Right atrium auricular region (tissue), 2 donors: Measurements from ENCODE around the gene KCNH2. TPM values are rescaled to one million over a fixed set of nuclear protein-coding genes. Genes with fewer than 3 reads are reported as not detected.

Experiments
- DNase-seq: peaks from one replicate; pipeline ENCODE4 v3.0.0-alpha.2; 2019; ENCODE audit warnings: low spot score
- H3K27ac ChIP-seq, 2 donors: fragments of 200-600 bp; sonication (generic); 1 replicate in 1 of 2; 2 replicates in 1 of 2; pipeline ENCODE4 v1.5.1; 2016 to 2019
- H3K27me3 ChIP-seq, 2 donors: fragments of 200-600 bp; sonication (generic); one replicate each; pipeline versions ENCODE4 v1.5.1 to v1.6.0; 2017 to 2019
- H3K36me3 ChIP-seq: fragments of 200-600 bp; sonication (generic); one replicate; pipeline ENCODE4 v1.5.1; 2016
- H3K4me1 ChIP-seq, 2 donors: fragments of 200-600 bp; sonication (generic); one replicate each; pipeline versions ENCODE4 v1.5.1 to v1.6.0; 2017 to 2019
- H3K4me3 ChIP-seq, 2 donors: fragments of 200-600 bp; sonication (generic); 1 replicate in 1 of 2; 2 replicates in 1 of 2; pipeline ENCODE4 v1.5.1; 2017 to 2019; ENCODE audit warnings: mild to moderate bottlenecking in 1 of 2, moderate library complexity in 1 of 2
- H3K9me3 ChIP-seq, 2 donors: fragments of 200-600 bp; sonication (generic); one replicate each; pipeline ENCODE4 v1.5.1; 2019
- CTCF ChIP-seq, 2 donors: fragments of 200-600 bp; sonication (generic); IDR thresholded peaks; one replicate each; pipeline ENCODE4 v1.5.1; 2019; ENCODE audit warnings: antibody characterized with exemption in 2 of 2
- total RNA-seq, 2 donors: library from RNA; depleted of rRNA; stranded (reverse); fragments of >200 nt; gene quantifications; one replicate each; pipeline ENCODE4 v1.1.0, GENCODE V29; 2016

The KCNH2 gene
- total RNA-seq, 2 donors from 2014 or later = 119 to 128 TPM

GRCh38 chr7:150997075-150997511 is 19.0 kb upstream of the KCNH2 start:
- no peak overlapping the region for H3K27ac ChIP-seq
- DNase-seq = no peak
- TF ChIP-seq CTCF (IDR thresholded peaks at IDR 0.05) = no peak

GRCh38 chr7:150996376-150997074 is 18.4 kb upstream of the KCNH2 start:
- Histone ChIP-seq H3K4me3 (peak overlapping the region in 1 of 2 donors; percentile 1), H3K27ac (no peak overlapping the region)
- DNase-seq = no peak

More at GRCh38 chr7:150997075-150997511, 19.0 kb upstream of the KCNH2 start:
- H3K4me1 ChIP-seq = peaks cover 0 to 26% of the 10 kb centered on the region in 2 donors
- no peak overlapping the region for H3K4me3 ChIP-seq
- no peaks in the 10 kb centered on the region for H3K27me3 ChIP-seq
- H3K9me3 ChIP-seq = no peaks in the 10 kb centered on the region
- H3K36me3 ChIP-seq = no peaks in the 10 kb centered on the region

GRCh38 chr7:150994838-150995510 is 16.9 kb upstream of the KCNH2 start:
- DNase-seq = no peak
- peak overlapping the region; percentile 7 to 76 for H3K27ac ChIP-seq
- no peaks in the 10 kb centered on the region for H3K27me3 ChIP-seq
- no peak for TF ChIP-seq CTCF (IDR thresholded peaks at IDR 0.05)
- H3K4me3 ChIP-seq = peak overlapping the region; percentile 27 to 45
- H3K36me3 ChIP-seq = no peaks in the 10 kb centered on the region
- peaks cover 0 to 29% of the 10 kb centered on the region in 2 donors for H3K4me1 ChIP-seq
- no peaks in the 10 kb centered on the region for H3K9me3 ChIP-seq

More at GRCh38 chr7:150996376-150997074, 18.4 kb upstream of the KCNH2 start:
- H3K9me3 ChIP-seq = no peaks in the 10 kb centered on the region
- no peaks in the 10 kb centered on the region for H3K27me3 ChIP-seq
- H3K4me1 ChIP-seq = peaks cover 0 to 26% of the 10 kb centered on the region in 2 donors
- H3K36me3 ChIP-seq = no peaks in the 10 kb centered on the region
- no peak for TF ChIP-seq CTCF (IDR thresholded peaks at IDR 0.05)

GRCh38 chr7:150994141-150994837 is 16.2 kb upstream of the KCNH2 start:
- Histone ChIP-seq H3K27me3 (no peaks in the 10 kb centered on the region), H3K9me3 (no peaks in the 10 kb centered on the region), H3K4me1 (peaks cover 0 to 36% of the 10 kb centered on the region in 2 donors), H3K36me3 (no peaks in the 10 kb centered on the region), H3K27ac (peak overlapping the region; percentile 65 to 76), H3K4me3 (peak overlapping the region; percentile 29 to 45)
- DNase-seq = no peak
- TF ChIP-seq CTCF (IDR thresholded peaks at IDR 0.05) = no peak

GRCh38 chr7:150993511-150993910 is 15.4 kb upstream of the KCNH2 start:
- H3K4me3 ChIP-seq = peak overlapping the region; percentile 29 to 45
- H3K4me1 ChIP-seq = peaks cover 0 to 43% of the 10 kb centered on the region in 2 donors
- H3K9me3 ChIP-seq = no peaks in the 10 kb centered on the region
- H3K27me3 ChIP-seq = no peaks in the 10 kb centered on the region
- H3K36me3 ChIP-seq = no peaks in the 10 kb centered on the region
- TF ChIP-seq CTCF (IDR thresholded peaks at IDR 0.05) = no peak
- DNase-seq = peak; percentile 73
- H3K27ac ChIP-seq = peak overlapping the region; percentile 65 to 76
